ENCODE measurements around the gene SRPK3. TPM values are rescaled to one million over a fixed set of nuclear protein-coding genes. Genes with fewer than 3 reads are reported as not detected.

The SRPK3 gene
- total RNA-seq, 1 experiment from 2014 or later: not detected

DNA sequence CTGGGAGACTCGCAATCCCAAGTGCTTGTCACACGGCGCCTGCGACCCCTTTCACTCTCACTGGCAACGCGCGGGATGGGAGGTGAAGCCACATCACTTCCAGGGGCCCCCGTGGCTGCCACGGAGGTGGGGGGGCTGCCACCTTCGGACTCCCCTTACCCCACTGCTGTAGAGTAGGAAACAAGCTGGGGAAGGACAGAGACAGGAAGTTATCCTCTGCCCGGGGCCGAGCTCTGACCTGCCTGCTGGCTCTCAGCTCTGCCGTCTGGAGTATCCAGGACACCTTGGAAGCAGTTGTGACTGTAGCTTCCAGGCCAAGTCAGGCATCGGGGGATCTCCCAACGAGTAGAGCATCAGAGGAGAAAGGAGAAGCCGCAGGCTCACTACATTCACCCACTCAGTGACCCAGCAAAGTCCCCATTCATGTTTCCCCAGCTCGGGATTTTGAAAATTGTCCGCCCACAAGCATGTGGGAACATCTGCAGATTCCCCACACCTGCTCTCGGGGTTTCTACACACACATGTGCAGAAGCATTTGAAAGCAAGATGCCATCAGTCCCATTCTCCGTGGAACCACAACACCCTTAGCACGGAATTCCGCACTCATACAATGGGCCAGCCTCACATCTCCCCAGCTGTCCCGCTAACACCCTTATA, 38.7 kb downstream of the SRPK3 start:
- H3K79me2 ChIP-seq (ENCODE audit: low read length): no peaks in the 10 kb centered on the region
- H3K36me3 ChIP-seq (ENCODE audit: insufficient read depth, low read length): no peaks in the 10 kb centered on the region
- H3K9ac ChIP-seq (ENCODE audit: low read length): no peak overlapping the region
- no peaks in the 10 kb centered on the region for H3K27me3 ChIP-seq (ENCODE audit: low read length)
- H3K4me3 ChIP-seq (ENCODE audit: low read length): no peak overlapping the region
- no peaks in the 10 kb centered on the region for H4K20me1 ChIP-seq (ENCODE audit: insufficient read depth, low read depth, low read length)
- no peak for DNase-seq
- no peak overlapping the region for H3K27ac ChIP-seq (ENCODE audit: low read length)
- no peaks in the 10 kb centered on the region for H3K9me3 ChIP-seq (ENCODE audit: low read length)
- H3K4me1 ChIP-seq (ENCODE audit: low read length): no peaks in the 10 kb centered on the region
- H3K4me2 ChIP-seq (ENCODE audit: low read depth, low read length, poor library complexity, severe bottlenecking): no peak overlapping the region
- H2AFZ ChIP-seq (ENCODE audit: low read length): no peak overlapping the region
- no peaks in the 10 kb centered on the region for H3K9me2 ChIP-seq (replicated peaks; ENCODE audit: insufficient read depth, low read length)

DNA sequence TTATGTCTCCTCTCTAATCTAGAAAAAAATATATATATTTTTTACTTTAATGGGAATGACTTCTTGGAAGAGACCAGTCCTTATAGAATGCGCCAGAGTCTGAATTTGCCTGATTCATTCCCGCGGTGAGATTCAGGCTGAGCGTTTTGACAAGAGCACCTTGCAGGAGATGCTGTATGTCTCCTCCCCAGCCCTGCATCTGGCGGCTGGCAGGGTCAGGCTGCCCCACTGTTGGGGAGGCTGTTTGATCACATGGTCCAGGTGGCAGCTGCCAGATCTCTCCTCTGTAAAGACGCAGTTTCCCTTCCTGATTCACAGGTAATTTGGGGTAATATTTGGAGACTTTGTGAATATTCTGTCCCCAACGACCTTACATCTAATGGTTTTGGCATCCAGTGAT, 39.8 kb downstream of the SRPK3 start:
- no peaks in the 10 kb centered on the region for H3K4me1 ChIP-seq (ENCODE audit: low read length)
- H3K27ac ChIP-seq (ENCODE audit: low read length): no peak overlapping the region
- H3K79me2 ChIP-seq (ENCODE audit: low read length): no peaks in the 10 kb centered on the region

DNA sequence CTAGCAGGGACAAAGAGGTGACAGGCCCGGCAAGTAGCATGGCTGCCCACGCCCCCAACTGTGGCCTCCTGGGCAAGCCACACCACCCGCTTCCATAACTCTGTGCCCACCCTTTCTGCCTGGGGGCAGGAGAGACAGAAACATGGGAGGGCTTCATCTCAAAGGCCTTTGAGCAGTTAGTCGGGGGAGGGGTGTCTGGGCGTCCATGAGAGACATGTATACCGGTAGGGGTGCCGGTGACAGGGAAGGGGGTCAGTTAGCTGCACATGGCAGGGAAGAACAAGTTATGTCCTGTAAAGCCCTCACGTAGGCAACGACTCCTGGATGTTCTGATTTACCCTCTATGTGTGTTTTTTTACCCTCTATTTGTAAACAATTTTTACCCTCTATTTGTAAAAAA, 40.2 kb downstream of the SRPK3 start:
- Histone ChIP-seq H3K36me3 (ENCODE audit: insufficient read depth, low read length) (no peaks in the 10 kb centered on the region), H4K20me1 (ENCODE audit: insufficient read depth, low read depth, low read length) (no peaks in the 10 kb centered on the region), H3K4me3 (ENCODE audit: low read length) (no peak overlapping the region), H3K4me1 (ENCODE audit: low read length) (no peaks in the 10 kb centered on the region), H3K79me2 (ENCODE audit: low read length) (no peaks in the 10 kb centered on the region), H3K9me2 (replicated peaks; ENCODE audit: insufficient read depth, low read length) (no peaks in the 10 kb centered on the region), H2AFZ (ENCODE audit: low read length) (no peak overlapping the region), H3K27ac (ENCODE audit: low read length) (no peak overlapping the region), H3K4me2 (ENCODE audit: low read depth, low read length, poor library complexity, severe bottlenecking) (no peak overlapping the region), H3K9ac (ENCODE audit: low read length) (no peak overlapping the region), H3K27me3 (ENCODE audit: low read length) (no peaks in the 10 kb centered on the region), H3K9me3 (ENCODE audit: low read length) (no peaks in the 10 kb centered on the region)
- no peak for DNase-seq

More for the DNA sequence above, 39.8 kb downstream of the SRPK3 start:
- no peak overlapping the region for H2AFZ ChIP-seq (ENCODE audit: low read length)
- H3K9me2 ChIP-seq (replicated peaks; ENCODE audit: insufficient read depth, low read length): no peaks in the 10 kb centered on the region
- H3K4me3 ChIP-seq (ENCODE audit: low read length): no peak overlapping the region
- no peak overlapping the region for H3K9ac ChIP-seq (ENCODE audit: low read length)
- H3K36me3 ChIP-seq (ENCODE audit: insufficient read depth, low read length): no peaks in the 10 kb centered on the region
- H3K9me3 ChIP-seq (ENCODE audit: low read length): no peaks in the 10 kb centered on the region
- no peaks in the 10 kb centered on the region for H4K20me1 ChIP-seq (ENCODE audit: insufficient read depth, low read depth, low read length)
- no peaks in the 10 kb centered on the region for H3K27me3 ChIP-seq (ENCODE audit: low read length)
- no peak overlapping the region for H3K4me2 ChIP-seq (ENCODE audit: low read depth, low read length, poor library complexity, severe bottlenecking)
- no peak for DNase-seq

DNA sequence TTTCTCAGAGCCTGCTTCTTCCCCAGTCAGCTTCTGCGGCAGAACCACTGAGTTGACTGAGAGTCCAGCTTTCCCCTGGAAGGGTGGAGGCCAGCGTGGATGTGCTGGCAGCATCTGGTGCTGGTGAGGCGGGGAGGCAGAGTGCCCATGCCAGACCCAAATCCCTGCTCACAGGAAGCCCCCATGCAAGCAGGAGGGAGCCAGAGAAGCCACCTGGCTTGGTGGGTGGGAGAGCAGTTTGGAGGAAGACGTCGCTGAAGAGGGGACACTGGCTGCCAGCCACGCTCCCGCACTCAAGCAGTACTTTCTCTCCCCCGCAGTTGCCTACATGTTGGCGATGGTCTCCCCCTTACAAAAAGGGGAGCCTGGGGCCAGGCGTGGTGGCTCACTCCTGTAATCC, 43.5 kb downstream of the SRPK3 start:
- Histone ChIP-seq H3K36me3 (ENCODE audit: insufficient read depth, low read length) (no peaks in the 10 kb centered on the region), H2AFZ (ENCODE audit: low read length) (no peak overlapping the region), H4K20me1 (ENCODE audit: insufficient read depth, low read depth, low read length) (no peaks in the 10 kb centered on the region), H3K27ac (ENCODE audit: low read length) (no peak overlapping the region), H3K4me1 (ENCODE audit: low read length) (no peaks in the 10 kb centered on the region), H3K4me3 (ENCODE audit: low read length) (no peak overlapping the region), H3K79me2 (ENCODE audit: low read length) (no peaks in the 10 kb centered on the region), H3K9ac (ENCODE audit: low read length) (no peak overlapping the region), H3K9me3 (ENCODE audit: low read length) (no peaks in the 10 kb centered on the region), H3K4me2 (ENCODE audit: low read depth, low read length, poor library complexity, severe bottlenecking) (no peak overlapping the region), H3K9me2 (replicated peaks; ENCODE audit: insufficient read depth, low read length) (no peaks in the 10 kb centered on the region), H3K27me3 (ENCODE audit: low read length) (no peaks in the 10 kb centered on the region)
- no peak for DNase-seq

DNA sequence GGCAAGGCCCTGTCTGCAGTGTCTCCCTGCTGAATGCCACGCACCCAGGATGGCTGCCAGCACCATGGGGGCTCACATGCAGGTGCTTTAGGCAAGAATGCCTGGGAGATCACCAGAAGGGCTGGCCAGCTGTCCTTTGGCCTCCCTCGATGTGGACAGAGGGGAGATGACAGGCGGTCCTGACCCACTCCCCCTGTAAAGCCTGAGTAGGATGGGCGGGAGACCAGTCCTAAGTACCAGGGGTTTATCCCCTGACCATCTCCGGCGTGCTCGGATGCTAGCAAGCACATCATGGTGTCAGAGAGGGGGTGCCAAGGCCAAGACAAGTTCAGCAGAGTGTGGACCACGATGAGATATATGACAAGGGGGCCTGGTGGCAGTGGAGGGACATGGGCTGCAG, 44.2 kb downstream of the SRPK3 start:
- Histone ChIP-seq H3K36me3 (ENCODE audit: insufficient read depth, low read length) (no peaks in the 10 kb centered on the region), H2AFZ (ENCODE audit: low read length) (no peak overlapping the region), H4K20me1 (ENCODE audit: insufficient read depth, low read depth, low read length) (no peaks in the 10 kb centered on the region), H3K9ac (ENCODE audit: low read length) (no peak overlapping the region), H3K4me2 (ENCODE audit: low read depth, low read length, poor library complexity, severe bottlenecking) (no peak overlapping the region), H3K4me1 (ENCODE audit: low read length) (no peaks in the 10 kb centered on the region), H3K27ac (ENCODE audit: low read length) (no peak overlapping the region), H3K9me2 (replicated peaks; ENCODE audit: insufficient read depth, low read length) (no peaks in the 10 kb centered on the region), H3K9me3 (ENCODE audit: low read length) (no peaks in the 10 kb centered on the region), H3K79me2 (ENCODE audit: low read length) (no peaks in the 10 kb centered on the region), H3K4me3 (ENCODE audit: low read length) (no peak overlapping the region), H3K27me3 (ENCODE audit: low read length) (no peaks in the 10 kb centered on the region)
- DNase-seq: no peak

DNA sequence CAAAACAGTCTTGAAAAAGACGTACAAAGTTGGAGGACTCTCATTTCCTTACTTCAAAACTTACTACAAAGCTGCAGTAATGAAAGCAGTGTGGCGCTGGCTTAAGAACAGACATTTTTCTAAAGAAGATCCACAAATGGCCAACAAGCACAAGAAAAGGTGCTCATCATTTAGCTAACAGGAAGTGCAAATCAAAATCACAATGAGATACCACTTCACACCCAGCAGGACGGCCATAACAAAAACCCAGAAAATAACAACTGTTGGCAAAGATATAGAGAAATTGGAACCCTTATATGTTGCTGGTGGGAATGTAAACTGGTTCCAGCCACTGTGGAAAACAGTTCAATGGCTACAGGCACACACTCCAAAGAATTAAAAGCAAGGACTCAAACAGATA, 46.2 kb downstream of the SRPK3 start:
- Histone ChIP-seq H3K4me1 (ENCODE audit: low read length) (no peaks in the 10 kb centered on the region), H3K9me2 (replicated peaks; ENCODE audit: insufficient read depth, low read length) (no peaks in the 10 kb centered on the region), H3K36me3 (ENCODE audit: insufficient read depth, low read length) (no peaks in the 10 kb centered on the region)

DNA sequence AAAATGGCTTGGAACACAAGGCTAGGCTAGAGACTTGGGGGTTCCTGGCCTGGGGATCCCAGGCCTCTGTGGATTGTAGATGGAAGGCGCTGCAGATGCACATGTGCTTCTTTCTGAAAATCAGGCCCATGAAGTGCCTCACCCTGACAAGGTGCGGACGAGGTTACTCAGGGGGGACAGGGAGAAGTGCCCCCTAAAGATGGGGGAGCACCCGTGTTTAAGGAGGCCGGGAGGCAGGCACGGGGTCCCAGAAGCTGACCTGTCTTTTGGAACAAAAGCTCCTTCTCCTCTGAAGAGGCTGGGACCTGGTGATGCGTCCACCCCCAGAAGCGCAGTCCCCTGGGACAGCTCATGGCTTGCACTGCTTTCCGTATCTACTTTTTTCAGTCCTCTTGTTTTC, 47.1 kb downstream of the SRPK3 start:
- no peaks in the 10 kb centered on the region for H3K9me2 ChIP-seq (replicated peaks; ENCODE audit: insufficient read depth, low read length)
- DNase-seq: no peak
- H3K4me3 ChIP-seq (ENCODE audit: low read length): no peak overlapping the region
- no peaks in the 10 kb centered on the region for H3K4me1 ChIP-seq (ENCODE audit: low read length)
- no peaks in the 10 kb centered on the region for H3K9me3 ChIP-seq (ENCODE audit: low read length)
- H3K27me3 ChIP-seq (ENCODE audit: low read length): no peaks in the 10 kb centered on the region
- H3K36me3 ChIP-seq (ENCODE audit: insufficient read depth, low read length): no peaks in the 10 kb centered on the region
- no peaks in the 10 kb centered on the region for H3K79me2 ChIP-seq (ENCODE audit: low read length)
- no peak overlapping the region for H2AFZ ChIP-seq (ENCODE audit: low read length)
- H3K4me2 ChIP-seq (ENCODE audit: low read depth, low read length, poor library complexity, severe bottlenecking): no peak overlapping the region
- H4K20me1 ChIP-seq (ENCODE audit: insufficient read depth, low read depth, low read length): no peaks in the 10 kb centered on the region
- H3K27ac ChIP-seq (ENCODE audit: low read length): no peak overlapping the region
- no peak overlapping the region for H3K9ac ChIP-seq (ENCODE audit: low read length)

More for the DNA sequence above, 46.2 kb downstream of the SRPK3 start:
- Histone ChIP-seq H3K9me3 (ENCODE audit: low read length) (no peaks in the 10 kb centered on the region), H3K79me2 (ENCODE audit: low read length) (no peaks in the 10 kb centered on the region), H2AFZ (ENCODE audit: low read length) (no peak overlapping the region), H4K20me1 (ENCODE audit: insufficient read depth, low read depth, low read length) (no peaks in the 10 kb centered on the region), H3K4me3 (ENCODE audit: low read length) (no peak overlapping the region), H3K9ac (ENCODE audit: low read length) (no peak overlapping the region), H3K27me3 (ENCODE audit: low read length) (no peaks in the 10 kb centered on the region), H3K4me2 (ENCODE audit: low read depth, low read length, poor library complexity, severe bottlenecking) (no peak overlapping the region), H3K27ac (ENCODE audit: low read length) (no peak overlapping the region)
- no peak for DNase-seq

DNA sequence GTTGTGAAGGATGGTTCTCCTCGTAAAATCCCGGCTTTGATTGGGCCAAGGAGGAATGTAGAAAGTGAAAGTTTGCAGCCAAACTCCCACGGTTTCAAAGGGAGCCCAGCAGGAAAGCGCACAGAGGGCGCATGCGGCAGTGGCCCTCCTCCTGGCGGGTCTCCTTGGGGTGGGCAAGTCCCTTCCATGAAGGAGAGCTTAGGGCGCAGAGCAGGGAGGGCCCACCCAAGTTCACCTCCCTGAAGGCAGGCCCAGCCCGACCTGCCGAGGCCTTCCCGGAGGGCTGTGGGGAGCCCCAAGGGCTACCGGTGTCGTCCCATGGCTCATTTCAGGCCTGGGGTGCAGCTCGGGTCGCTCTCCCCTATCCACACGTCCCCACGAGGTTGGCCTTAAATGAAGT, 47.5 kb downstream of the SRPK3 start:
- no peak for DNase-seq
- H4K20me1 ChIP-seq (ENCODE audit: insufficient read depth, low read depth, low read length): no peaks in the 10 kb centered on the region
- no peaks in the 10 kb centered on the region for H3K4me1 ChIP-seq (ENCODE audit: low read length)
- no peaks in the 10 kb centered on the region for H3K9me2 ChIP-seq (replicated peaks; ENCODE audit: insufficient read depth, low read length)
- H3K4me3 ChIP-seq (ENCODE audit: low read length): no peak overlapping the region
- no peaks in the 10 kb centered on the region for H3K36me3 ChIP-seq (ENCODE audit: insufficient read depth, low read length)
- H3K9me3 ChIP-seq (ENCODE audit: low read length): no peaks in the 10 kb centered on the region
- H3K4me2 ChIP-seq (ENCODE audit: low read depth, low read length, poor library complexity, severe bottlenecking): no peak overlapping the region
- no peaks in the 10 kb centered on the region for H3K79me2 ChIP-seq (ENCODE audit: low read length)
- H3K27ac ChIP-seq (ENCODE audit: low read length): no peak overlapping the region
- no peaks in the 10 kb centered on the region for H3K27me3 ChIP-seq (ENCODE audit: low read length)
- H3K9ac ChIP-seq (ENCODE audit: low read length): no peak overlapping the region
- H2AFZ ChIP-seq (ENCODE audit: low read length): no peak overlapping the region
